ENCODE measurements around the gene VSTM4.

The VSTM4 gene

DNA sequence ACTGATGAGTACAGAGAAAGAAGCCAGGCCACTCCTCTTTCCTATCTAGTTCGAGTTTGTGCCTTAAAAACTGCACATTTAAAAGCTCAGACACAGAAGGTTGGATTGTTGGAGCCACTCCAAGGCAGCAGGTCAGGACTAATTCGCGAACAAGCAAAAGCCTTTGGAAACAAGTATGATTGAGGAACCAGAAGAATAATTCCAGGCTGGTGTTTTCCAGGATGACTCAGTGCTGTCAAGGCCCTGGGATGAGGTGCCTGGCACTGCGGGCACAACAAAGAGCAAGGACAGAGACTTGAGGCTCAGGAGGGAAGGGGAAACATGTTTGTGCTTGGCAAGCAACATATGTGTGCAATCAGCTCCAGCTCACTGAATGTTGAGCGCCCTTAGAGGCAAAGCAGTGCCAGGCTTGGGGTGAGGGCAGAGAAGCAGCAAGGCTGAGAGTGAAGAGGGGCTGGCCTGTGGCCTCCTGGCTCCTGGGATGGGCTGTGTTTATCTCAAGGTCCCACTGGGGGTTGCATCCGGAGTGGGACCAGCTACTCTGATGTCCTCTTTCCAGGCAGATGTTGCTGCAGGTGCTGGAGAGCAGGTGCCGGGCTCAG lies 44.1 kb downstream of the VSTM4 start:
- no peak for DNase-seq (ENCODE audit: low read depth in 2 of 2)

DNA sequence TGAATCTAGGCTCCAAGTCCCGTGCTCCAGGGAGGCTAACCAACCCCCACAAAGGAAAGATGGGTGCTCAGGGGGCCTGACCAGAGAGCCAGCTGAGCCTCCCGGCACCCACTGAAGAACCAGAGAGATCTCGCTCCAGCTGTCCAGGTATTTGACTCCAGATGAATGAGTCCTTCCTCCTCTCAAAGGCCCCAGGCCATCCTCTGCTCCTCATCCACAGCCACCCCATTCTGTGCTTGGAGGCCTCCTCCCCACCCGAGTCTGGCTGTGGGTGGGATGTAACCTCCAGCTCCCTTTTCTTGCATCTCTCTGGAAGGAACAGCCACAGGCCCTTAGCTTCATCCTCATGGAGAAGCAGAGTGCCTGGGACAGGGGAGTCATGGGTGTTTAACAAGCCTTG lies 44.6 kb downstream of the VSTM4 start:
- no peak for DNase-seq (ENCODE audit: low read depth in 2 of 2)

DNA sequence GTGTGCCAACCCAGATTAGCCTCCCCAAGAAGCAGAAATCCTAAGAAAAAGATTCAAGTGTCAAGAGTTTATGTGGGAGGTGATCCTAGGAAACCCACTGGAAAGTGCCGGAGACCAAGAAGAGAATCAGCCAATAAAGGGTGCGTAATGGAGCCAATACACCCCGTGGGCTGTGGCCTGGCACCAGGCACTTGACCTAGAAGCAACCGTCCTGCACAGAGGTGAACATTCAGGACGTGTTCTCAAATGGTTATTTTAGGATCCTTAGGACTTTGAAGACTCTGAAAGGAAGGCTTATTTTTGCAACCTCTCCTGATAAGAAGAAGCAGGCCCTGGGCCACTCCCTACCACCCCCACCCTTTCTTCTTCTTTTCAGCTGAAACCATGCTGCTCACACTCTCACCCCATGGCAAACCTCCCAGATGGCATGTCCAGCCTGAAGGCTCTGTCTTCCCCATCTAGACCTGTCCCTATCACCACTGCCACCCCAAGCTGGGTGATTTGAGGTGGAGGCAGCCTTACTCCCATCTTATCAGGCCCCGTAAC lies 46.6 kb downstream of the VSTM4 start:
- DNase-seq (ENCODE audit: low read depth in 2 of 2) = no peak

DNA sequence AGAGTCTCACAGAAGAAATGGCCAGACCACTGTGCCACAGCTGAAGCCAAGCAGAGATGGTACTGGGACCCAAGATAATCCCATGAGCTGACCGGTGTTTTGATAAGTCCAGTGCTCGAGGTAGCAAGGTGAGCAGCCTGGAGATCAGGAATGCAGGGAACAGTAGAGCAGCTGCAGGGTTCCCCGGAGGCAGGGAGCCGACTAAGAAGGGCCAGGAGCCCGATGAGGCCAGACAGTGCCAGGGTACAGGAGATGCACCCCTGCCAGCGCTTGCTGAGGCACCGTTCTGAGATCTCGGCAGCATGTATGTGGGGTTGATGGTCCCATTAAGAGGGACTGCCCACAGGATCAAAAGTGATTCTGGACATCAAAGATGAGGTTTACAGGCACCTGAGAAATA lies 47.1 kb downstream of the VSTM4 start:
- no peak for DNase-seq (ENCODE audit: low read depth in 2 of 2)

DNA sequence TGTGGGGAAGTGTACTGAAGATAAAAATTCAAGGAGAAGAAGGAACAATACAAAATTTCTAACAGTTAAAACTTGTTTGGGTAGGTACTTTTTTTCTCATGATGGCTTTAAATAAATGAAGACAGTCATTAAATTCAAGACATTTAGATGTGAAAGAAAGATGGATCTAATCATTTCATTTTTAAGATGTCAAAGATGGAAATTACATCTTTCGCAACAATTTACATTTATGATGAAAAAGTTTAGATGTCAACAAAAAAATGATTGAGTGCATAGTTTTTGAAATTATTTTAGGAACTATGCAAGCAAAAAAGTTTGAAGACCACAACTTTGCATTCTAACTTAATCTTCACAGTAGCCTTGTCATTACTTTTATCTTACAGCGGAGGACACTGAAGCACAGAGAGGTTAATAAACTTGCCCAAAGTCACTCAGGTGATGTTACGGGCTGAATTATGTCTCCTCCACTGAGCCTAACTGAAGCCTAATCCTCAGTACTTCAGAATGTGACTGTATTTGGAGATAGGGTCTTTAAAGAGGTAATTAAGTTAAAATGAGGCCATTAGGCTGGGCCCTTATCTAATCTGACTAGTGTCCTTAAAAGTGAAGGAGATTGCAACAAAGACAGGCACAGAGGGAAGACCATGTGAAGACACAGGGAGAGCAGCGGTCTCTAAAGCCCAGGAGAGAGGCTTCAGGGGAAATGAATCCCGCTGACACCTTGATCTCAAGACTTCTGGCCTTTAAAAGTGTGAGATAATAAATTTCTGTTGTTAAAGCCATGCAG lies 48.2 kb downstream of the VSTM4 start:
- DNase-seq (ENCODE audit: low read depth in 2 of 2) = no peak

DNA sequence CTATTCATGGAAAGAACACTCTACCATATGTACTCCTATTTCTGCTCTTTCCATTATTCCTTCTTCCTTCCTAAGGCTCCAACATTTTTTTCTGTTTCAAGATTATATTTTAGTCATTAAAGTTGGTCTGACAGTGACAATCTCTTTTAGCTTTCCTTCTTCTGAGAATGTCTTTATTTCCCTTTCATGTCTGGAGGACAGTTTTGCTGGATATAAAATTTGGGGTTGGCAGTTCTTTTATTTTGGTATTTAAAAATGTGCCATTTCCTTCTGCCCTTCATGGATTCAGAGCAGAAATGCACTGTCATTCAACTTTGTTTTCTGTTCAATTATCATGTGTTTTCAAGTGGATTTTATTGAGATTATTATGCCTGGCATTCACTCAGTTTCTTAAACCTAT lies 53.1 kb downstream of the VSTM4 start:
- DNase-seq (ENCODE audit: low read depth in 2 of 2) = no peak

DNA sequence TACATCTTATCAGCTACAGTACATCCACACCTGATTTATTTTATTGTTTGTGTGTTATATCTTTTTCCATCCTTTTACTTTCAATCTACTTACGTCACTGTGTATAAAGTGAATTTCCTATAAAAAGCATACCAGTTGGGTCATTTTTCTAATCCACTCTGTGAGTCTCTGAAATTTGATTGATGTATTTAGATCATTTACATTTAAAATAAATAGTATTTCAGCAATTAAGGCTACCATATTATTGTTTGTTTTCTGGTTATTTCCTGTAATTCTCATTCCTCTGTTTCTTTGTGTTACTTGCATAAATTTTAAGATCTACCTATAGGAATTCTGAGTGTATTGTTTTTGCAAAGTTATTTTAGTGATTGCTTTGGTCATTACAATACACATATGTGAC lies 53.7 kb downstream of the VSTM4 start:
- DNase-seq (ENCODE audit: low read depth in 2 of 2) = no peak

DNA sequence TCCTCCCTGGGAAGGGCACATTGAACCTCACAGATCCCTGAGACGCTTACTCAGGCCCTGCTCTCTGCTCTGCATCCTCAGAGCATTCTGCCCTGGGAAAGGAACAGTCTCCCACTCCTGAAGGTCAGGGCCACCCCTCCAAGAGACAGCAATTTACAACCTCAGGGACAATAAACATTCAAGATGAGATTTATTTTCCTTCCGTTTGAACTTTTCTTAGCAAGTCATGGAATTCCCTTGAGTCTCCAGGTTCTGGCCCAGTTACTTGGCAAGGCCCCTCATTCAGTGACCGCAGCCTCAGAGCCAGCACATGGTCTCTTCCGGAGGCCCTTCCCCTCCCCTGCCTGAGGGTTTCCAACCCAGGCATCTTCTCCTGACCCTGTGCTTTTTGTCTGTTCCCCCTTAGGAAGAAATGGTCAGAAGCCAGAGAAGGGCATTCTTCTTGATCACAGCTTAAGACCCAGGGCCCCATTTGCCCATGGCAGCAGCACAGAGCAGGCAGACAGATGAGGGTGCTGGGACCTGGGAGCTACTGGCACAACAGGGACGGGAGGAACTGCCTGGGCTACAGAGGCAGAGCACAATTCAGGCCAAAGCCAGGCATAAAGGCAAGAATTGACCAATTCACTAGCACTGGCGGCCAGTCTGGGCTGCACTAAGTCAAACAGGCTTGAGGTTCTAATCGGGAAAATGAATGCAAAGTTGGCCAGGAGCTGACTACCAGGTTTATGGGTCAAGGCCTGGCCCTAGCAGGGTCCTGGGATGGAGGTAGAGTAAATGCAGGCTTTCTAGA lies 56.7 kb downstream of the VSTM4 start:
- no peak for DNase-seq (ENCODE audit: low read depth in 2 of 2)

DNA sequence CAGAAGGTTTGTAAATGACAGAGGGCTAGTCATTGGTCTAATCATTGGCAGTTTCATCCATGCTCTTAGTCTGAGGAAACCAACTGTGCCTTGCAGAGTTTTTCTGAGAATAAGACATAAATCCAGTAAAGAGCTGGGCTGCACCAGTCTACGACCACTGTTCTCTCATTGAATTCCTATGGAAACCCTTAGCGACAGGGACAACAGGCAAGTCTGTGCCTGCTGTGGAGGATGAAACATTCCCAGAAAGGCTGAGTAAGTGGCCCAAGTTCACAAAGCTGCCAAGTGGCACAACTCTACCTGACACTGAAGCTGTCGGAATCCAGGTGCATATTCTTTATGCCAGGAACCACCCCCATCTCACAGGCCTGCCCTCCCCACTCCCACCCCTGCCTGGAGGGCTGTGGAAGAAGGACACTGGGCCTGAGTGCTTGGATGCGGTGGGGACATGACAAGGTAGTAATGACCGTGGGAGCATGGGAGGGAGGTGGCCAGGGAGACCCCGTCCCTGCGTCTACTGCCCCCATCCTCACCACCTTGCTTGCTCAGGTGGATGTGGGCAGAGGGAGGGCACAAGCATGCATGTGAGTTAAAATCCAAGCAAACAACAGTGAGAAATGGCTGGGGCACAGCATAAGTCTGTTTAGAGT lies 58.0 kb downstream of the VSTM4 start:
- no peak for DNase-seq (ENCODE audit: low read depth in 2 of 2)

DNA sequence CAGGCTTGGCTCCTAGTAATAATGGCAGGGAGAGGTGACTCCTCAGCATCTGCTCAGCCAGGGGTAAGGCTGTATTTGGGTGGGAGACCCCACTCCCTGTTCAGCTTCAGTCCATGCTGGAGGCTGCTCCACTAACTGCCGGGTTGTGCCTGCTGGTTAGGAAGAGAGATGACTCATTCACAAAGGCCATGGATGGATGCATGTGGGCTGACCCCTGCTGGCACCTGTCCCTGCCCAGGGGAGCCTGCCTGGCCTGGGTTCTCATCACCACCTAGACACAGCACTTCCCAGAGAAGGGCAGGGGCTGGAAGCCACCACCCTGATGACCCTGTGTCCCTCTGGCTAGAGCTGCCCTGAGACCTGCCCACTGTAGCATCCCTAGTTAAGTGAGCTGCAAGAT lies 59.0 kb downstream of the VSTM4 start:
- no peak for DNase-seq (ENCODE audit: low read depth in 2 of 2)

DNA sequence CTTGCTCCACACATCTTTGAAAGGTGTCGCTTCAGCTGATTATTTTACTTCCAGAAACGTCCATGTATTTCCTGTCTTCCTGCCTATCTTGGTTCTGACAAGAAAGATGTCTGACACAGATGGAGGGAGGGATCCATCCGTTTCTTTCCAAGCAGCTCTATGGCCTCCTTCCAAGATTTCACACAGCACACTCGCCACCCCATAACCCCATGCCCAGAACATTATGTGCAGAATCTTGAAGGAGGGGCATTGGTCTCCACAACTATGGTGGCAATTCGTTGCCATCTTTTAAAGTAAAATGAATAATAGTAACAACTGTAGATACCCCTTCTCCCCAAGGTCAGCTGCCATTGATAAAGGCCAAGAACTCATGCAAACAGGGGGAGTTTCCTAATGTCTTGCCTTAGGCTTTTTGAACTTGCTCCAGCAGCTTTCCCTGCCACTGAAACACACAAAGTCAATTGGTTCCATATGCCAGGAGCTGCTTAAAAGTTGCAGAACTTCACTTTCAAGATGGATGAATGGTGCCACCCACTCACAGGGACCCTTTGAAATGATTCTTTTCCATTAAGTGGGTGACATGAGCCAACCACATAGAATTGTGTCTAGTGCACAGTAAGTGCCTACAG lies 60.0 kb downstream of the VSTM4 start:
- no peak for DNase-seq (ENCODE audit: low read depth in 2 of 2)

DNA sequence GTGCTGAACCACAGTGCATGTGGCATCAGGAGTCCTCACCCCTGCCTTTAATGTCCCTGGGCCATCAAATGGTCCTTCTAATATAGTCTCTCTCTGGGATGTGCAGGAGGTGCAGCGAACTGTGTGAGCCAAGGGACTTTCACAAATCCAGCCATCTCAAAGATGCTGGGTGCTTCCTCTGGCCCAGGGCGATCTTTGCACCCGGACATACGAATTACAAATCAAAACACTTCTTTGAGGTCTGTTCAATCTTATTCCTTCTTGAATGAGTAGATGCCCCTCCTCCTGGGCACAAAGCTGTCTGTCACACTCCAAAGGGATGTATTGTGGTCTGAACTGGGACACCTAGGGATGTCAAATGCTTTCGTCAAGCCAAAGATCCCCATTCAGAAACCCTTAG lies 60.6 kb downstream of the VSTM4 start:
- no peak for DNase-seq (ENCODE audit: low read depth in 2 of 2)

DNA sequence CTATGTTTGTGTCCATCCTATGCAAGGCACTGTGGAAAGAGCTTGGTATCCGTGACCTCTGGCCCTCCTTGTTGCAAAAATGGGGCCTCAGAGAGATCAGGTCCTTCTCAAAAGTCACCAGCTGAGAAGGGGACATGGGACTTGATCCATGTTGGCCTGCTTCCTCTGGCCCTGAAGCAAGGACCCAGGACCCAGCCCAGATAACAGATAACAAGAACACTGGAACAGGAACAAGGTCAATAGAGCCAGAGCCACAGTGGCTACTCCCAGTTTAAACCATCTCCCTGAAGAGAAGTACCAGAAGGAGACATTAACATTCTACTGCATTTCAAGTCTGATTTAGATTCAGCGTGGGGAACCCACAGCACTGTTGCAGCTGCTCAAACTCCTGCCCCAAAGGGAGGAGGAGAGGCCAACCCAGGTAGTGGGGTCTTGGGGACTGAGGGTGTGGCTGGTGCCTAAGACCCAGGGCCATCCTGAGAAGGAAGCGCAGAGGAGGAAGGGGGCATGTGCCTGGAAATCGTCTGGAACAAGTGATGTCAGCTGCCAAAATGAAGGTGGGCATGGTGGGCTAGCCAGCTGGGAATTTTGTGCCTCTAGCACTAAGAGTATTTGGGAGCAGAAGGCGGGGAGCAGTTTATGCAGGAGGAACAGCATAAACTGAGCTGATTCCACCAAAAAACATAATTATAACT lies 61.2 kb downstream of the VSTM4 start:
- DNase-seq (ENCODE audit: low read depth in 2 of 2) = no peak

DNA sequence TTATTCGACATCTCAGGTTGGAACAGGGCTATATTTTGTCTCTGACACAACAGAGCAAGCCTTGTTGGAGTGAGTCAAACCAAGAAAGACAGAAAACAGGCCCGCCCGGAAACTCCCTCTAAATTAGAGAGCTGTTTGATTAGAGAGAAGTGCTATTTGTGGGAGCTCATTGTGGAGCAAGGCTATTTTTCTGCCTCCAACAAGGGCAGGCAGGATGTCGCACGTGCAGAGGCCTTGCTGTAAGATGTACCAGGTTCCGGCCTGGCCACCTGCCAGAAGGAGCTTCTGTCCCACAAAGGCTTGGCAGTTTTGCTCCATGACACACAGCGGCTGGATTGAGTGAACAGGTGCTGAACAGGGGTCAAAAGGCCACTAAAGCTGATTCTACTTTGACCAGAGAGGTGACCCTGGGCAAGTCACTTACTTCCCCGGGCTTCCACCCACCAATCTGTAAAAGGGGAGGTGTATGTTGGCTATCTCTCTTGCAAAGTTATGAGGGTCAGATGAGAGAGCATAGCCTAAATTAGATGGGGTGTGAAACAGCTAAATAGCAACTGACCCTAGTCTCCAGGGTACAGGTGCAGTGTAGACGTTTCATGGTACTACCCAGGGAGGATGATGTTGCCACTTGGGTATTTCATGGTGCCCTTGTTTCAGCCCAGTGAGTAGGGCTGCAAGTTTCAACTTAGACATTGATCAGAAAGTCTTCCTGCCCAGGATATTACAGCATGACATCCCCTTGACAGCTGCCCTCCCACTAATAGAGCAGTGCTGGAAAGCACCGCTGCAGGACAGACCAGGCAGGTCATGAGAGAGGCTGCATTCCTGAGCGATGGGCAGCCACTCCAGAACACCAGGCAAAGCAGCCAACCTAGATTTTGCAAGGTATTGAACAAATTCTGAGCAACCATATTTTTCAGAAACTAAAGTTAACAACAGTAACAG lies 62.0 kb downstream of the VSTM4 start:
- DNase-seq (ENCODE audit: low read depth in 2 of 2) = no peak

DNA sequence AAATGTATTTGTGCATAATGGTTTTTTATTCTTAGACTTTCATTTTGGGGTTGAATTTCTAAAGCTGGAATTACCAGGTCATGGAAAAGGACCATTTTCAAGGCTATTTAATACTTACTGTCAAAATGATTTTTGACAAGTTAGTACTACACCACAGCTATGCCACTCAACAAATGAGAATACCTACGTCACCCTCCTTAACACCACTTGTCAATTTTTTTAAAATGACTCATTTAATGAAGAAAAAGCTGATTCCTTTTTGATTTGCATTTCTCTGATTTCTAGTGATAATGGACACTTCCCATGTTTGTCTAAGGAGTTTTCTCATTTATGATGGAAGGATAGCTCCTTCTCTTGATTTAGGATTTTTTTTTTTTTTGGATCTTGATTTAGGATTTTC lies 63.3 kb downstream of the VSTM4 start:
- DNase-seq (ENCODE audit: low read depth in 2 of 2) = no peak

DNA sequence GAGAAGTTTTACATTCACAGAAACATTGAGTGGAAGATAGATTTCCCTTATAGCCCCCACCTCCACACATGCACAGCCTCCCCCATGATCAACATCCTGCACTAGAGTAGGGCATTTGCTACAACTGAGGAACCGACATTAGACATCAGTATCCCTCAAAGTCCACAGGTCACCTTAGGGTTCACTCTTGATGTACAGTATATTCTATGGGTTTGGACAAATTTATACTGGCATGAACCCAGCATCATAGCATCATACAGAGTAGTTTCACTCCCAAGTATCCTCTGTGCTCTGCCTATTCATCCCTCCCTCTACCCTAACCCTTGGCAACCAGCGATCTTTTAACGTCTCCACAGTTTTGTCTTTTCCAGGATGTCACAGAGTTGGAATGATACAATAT lies 64.4 kb downstream of the VSTM4 start:
- DNase-seq (ENCODE audit: low read depth in 2 of 2) = no peak

DNA sequence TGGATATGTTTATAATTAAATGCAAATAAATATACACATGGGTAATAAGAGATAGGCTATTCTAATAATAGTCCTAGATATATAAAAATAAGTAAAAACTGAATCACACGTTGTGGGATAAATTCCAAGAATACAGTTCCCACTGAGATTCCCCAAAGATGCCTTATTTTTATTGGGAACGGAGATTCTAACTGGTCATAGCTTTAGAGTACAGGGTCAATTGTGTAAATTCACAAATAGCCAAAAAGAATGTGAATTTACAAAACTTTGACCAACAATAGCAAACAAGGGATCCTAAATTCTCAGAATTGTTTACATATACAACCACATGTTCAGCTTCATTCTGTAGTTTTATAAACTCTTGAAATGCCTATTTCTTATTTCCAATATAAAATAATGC lies 65.0 kb downstream of the VSTM4 start:
- no peak for DNase-seq (ENCODE audit: low read depth in 2 of 2)

DNA sequence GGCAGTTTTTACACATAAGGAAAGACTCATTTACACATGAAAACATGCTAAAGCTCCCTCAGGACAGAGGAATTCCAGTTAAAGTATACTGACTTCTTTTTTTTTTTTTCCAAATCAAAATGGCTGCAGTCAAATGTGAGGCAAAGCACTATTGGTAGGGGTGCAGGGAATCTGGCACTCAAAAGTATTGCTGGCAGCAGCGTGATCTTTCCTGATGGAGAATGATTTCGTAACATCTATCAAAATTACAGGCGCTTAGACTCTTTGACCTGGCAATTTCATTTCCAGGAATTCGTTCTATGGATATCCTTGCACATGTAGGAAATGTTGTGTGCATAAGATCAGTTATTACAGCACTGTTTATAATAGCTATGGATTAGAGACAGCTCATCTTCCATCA lies 65.7 kb downstream of the VSTM4 start:
- no peak for DNase-seq (ENCODE audit: low read depth in 2 of 2)

DNA sequence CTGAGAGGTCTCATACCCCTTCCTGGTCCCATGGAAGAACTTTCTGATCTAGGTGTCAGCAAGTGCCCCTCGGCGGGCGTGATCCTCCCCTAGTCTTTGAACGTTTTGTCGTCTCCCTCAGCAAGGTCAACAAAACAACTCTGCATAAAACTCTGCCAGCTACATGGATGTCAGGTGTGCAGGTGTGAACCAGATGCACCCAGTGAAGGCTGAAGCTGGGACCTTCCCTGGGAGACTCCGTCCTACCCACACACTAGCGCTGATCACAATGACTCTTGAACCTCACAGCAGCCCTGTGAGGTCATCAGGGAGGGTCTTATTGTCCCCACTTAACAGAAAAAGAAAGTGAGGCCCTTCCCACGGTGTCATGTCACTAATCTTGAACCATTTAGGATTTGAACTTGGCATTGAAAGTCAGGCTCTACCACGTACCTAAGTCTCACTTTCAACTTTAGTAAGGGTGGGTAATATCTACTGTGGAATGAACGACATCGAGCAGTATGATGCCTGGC lies 68.1 kb downstream of the VSTM4 start:
- DNase-seq (ENCODE audit: low read depth in 2 of 2) = no peak

Measured in fibroblast of skin of left biceps (primary cell).